ENCODE results near the gene ITGA7.

DNA sequence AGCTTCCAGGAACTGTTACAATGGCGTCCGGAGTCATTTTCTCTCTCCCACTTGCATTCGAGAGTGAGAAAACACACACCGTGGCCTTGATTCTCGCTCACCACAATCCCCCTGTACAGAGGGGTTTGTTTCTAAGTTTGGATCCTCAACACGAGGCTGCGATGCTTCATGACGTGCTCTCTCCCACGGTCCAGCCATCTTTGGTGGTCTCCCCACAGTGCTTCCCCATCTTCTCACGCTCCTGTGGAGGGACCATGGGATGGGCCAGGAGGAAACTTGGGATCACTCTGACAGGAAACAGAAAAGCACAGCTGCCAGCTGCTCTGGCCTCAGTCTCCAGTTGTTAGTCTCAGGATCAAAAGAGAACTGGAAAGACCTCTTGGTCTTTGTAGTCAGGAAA lies 42.9 kb downstream of the ITGA7 start:
- TF ChIP-seq, protein P1, sequence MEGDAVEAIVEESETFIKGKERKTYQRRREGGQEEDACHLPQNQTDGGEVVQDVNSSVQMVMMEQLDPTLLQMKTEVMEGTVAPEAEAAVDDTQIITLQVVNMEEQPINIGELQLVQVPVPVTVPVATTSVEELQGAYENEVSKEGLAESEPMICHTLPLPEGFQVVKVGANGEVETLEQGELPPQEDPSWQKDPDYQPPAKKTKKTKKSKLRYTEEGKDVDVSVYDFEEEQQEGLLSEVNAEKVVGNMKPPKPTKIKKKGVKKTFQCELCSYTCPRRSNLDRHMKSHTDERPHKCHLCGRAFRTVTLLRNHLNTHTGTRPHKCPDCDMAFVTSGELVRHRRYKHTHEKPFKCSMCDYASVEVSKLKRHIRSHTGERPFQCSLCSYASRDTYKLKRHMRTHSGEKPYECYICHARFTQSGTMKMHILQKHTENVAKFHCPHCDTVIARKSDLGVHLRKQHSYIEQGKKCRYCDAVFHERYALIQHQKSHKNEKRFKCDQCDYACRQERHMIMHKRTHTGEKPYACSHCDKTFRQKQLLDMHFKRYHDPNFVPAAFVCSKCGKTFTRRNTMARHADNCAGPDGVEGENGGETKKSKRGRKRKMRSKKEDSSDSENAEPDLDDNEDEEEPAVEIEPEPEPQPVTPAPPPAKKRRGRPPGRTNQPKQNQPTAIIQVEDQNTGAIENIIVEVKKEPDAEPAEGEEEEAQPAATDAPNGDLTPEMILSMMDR (IDR thresholded peaks at IDR 0.05; ENCODE audit: low read depth, low read length, poor library complexity, severe bottlenecking), result no peak
- TF ChIP-seq EZH2phosphoT487 (IDR thresholded peaks at IDR 0.05; ENCODE audit: borderline replicate concordance, low read length), result no peak
